ENCODE results near the gene PSENEN. TPM values are rescaled to one million over a fixed set of nuclear protein-coding genes. Genes with fewer than 3 reads are reported as not detected.

The PSENEN gene
- total RNA-seq, 1 donor from 2014 or later, result 59.7 TPM

- peak; percentile 77 for DNase-seq (ENCODE audit: low read depth)
- Histone ChIP-seq H3K4me3 (ENCODE audit: low read depth, low read length) (peak within 1 kb of the TSS; percentile 93), H3K27me3 (ENCODE audit: control insufficient read depth, insufficient read depth, low read length) (no peaks in the 10 kb centered on the region), H3K36me3 (ENCODE audit: control insufficient read depth, insufficient read depth, low read length) (peaks cover 5% of the 10 kb centered on the region)
- TF ChIP-seq, protein P1, sequence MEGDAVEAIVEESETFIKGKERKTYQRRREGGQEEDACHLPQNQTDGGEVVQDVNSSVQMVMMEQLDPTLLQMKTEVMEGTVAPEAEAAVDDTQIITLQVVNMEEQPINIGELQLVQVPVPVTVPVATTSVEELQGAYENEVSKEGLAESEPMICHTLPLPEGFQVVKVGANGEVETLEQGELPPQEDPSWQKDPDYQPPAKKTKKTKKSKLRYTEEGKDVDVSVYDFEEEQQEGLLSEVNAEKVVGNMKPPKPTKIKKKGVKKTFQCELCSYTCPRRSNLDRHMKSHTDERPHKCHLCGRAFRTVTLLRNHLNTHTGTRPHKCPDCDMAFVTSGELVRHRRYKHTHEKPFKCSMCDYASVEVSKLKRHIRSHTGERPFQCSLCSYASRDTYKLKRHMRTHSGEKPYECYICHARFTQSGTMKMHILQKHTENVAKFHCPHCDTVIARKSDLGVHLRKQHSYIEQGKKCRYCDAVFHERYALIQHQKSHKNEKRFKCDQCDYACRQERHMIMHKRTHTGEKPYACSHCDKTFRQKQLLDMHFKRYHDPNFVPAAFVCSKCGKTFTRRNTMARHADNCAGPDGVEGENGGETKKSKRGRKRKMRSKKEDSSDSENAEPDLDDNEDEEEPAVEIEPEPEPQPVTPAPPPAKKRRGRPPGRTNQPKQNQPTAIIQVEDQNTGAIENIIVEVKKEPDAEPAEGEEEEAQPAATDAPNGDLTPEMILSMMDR (IDR thresholded peaks at IDR 0.05; ENCODE audit: insufficient read depth, low read length, poor library complexity, severe bottlenecking), result no peak
Observed at GRCh38 chr19:35717665-35718344, 27.6 kb upstream of the PSENEN start, which contains the start of gene KMT2B. KMT2B (plus strand) TSS chr19:35718003; CDS start chr19:35718019, 16 bp downstream.

DNA sequence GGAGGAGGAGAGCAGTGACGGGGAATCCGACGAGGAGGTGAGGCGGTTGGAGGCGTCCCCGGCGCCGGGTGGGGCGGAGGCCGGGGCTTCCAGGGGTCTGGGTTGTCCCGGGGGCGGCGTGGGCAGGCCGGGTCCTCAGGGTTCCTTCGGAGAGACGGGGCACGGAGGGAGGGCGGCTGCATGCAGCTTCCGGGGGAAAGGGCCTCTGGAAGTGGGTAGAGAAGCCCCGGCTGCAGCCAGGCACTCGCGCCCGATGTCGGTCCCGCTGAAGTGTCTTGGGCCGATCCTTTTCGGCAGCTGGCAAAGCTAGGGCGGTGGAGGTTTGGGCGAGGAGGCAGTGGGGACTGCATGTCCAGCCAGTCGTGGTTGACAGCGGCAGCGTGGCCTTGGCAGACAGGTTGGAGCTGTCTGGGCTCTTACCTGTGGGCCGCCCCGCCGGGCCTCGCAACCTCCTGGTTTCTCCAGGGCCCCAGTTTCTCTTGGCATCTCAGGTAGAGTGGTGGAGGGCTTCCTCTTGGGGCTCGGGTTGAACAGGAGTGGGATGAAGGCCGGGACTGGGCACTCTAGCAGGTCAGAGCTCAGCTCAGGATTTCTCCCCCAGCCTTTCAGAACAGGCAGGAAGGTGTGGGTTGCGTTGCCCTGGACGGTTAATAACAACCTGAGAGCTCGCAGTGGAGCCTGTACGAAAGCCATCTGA, 27.0 kb upstream of the PSENEN start:
- H3K4me3 ChIP-seq (ENCODE audit: low read depth, low read length), result peak overlapping the region; percentile 61
- TF ChIP-seq, protein P1 (IDR thresholded peaks at IDR 0.05; ENCODE audit: insufficient read depth, low read length, poor library complexity, severe bottlenecking), result no peak
- DNase-seq (ENCODE audit: low read depth), result no peak

GRCh38 chr19:35719402-35720162, 25.9 kb upstream of the PSENEN start:
- Histone ChIP-seq H3K4me3 (ENCODE audit: low read depth, low read length) (no peak overlapping the region), H3K27me3 (ENCODE audit: control insufficient read depth, insufficient read depth, low read length) (no peaks in the 10 kb centered on the region), H3K36me3 (ENCODE audit: control insufficient read depth, insufficient read depth, low read length) (peaks cover 5% of the 10 kb centered on the region)
- no peak for DNase-seq (ENCODE audit: low read depth)
- TF ChIP-seq, protein P1 (IDR thresholded peaks at IDR 0.05; ENCODE audit: insufficient read depth, low read length, poor library complexity, severe bottlenecking), result no peak

More for the DNA sequence above, 27.0 kb upstream of the PSENEN start:
- no peaks in the 10 kb centered on the region for H3K27me3 ChIP-seq (ENCODE audit: control insufficient read depth, insufficient read depth, low read length)
- H3K36me3 ChIP-seq (ENCODE audit: control insufficient read depth, insufficient read depth, low read length), result peaks cover 5% of the 10 kb centered on the region

GRCh38 chr19:35720163-35720524, 25.3 kb upstream of the PSENEN start:
- Histone ChIP-seq H3K4me3 (ENCODE audit: low read depth, low read length) (no peak overlapping the region), H3K27me3 (ENCODE audit: control insufficient read depth, insufficient read depth, low read length) (no peaks in the 10 kb centered on the region), H3K36me3 (ENCODE audit: control insufficient read depth, insufficient read depth, low read length) (peaks cover 5% of the 10 kb centered on the region)
- TF ChIP-seq, protein P1 (IDR thresholded peaks at IDR 0.05; ENCODE audit: insufficient read depth, low read length, poor library complexity, severe bottlenecking), result no peak
- DNase-seq (ENCODE audit: low read depth), result no peak

DNA sequence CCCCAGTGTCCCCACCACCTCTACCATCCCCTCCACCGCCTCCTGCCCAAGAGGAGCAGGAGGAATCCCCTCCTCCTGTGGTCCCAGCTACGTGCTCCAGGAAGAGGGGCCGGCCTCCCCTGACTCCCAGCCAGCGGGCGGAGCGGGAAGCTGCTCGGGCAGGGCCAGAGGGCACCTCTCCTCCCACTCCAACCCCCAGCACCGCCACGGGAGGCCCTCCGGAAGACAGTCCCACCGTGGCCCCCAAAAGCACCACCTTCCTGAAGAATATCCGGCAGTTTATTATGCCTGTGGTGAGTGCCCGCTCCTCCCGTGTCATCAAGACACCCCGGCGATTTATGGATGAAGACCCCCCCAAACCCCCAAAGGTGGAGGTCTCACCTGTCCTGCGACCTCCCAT, 24.8 kb upstream of the PSENEN start:
- H3K4me3 ChIP-seq (ENCODE audit: low read depth, low read length), result no peak overlapping the region
- peaks cover 5% of the 10 kb centered on the region for H3K36me3 ChIP-seq (ENCODE audit: control insufficient read depth, insufficient read depth, low read length)
- DNase-seq (ENCODE audit: low read depth), result no peak
- TF ChIP-seq, protein P1 (IDR thresholded peaks at IDR 0.05; ENCODE audit: insufficient read depth, low read length, poor library complexity, severe bottlenecking), result no peak
- H3K27me3 ChIP-seq (ENCODE audit: control insufficient read depth, insufficient read depth, low read length), result no peaks in the 10 kb centered on the region
